GM19023 (cell line): Measurements from ENCODE around the gene GRK3.
"Not testable (repeated sequence)": the region's sequence is repeated elsewhere in the genome, so short reads cannot be mapped to it uniquely, and the experiment has no call there.

Experiments used
- ATAC-seq: cut with Tn5 transposase; IDR thresholded peaks from one replicate; pipeline ENCODE4 v1.9.1; 2021; ENCODE audit warnings: mild to moderate bottlenecking, moderate library complexity; ENCODE audit not compliant: unreplicated experiment

The GRK3 gene

DNA sequence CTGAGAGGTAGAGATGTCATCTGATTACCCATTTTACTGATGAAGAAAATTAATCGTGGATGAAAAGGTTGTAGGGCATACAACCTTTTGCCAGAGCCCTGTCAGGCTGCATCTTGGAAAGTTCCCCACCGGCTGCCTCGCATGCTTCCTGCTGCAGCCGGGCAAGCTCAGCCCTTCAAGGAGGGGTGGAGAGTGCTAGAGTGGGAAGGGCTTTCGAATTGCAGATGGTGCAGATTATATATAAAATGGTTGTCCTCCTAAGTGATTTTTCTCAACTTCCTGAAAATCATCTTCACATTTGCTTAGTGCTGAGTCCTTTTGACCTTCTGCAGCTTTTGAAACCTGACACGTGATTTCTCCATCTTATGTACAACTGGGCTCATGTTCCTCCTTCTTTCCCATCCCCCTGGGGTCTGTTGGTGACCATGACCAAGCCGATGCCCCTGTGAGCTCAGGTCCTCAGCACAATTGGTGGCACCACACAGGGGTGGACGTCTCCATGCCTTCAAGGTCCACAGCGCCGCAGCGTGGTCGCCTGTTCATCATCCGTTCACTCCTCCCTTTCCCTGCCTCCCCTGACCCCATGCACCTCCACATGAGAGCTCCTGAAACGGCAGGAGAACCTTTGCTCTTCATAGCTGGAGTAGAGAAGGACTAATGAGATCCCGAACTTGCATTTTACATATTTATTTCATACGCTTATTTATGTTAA is 129.9 kb downstream of the GRK3 start:
- ATAC-seq = no peak

DNA sequence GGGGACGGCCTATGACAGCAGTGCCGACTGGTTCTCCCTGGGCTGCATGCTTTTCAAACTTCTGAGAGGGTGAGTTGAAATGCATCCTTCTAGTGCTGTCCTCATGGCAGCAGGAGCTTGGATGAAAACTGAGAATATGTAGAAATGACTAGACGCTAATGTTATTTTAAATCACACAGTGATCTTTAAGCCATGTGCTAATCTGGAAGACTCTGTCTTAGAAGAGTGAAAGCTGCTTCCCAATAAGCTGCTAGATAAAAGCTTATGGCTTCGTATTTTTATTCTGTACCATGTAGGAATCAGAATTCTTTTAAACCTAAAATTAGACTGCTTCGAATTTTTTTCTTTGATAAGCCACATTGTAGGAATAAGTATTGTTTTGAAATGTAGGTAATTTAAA is 130.7 kb downstream of the GRK3 start:
- no peak for ATAC-seq

DNA sequence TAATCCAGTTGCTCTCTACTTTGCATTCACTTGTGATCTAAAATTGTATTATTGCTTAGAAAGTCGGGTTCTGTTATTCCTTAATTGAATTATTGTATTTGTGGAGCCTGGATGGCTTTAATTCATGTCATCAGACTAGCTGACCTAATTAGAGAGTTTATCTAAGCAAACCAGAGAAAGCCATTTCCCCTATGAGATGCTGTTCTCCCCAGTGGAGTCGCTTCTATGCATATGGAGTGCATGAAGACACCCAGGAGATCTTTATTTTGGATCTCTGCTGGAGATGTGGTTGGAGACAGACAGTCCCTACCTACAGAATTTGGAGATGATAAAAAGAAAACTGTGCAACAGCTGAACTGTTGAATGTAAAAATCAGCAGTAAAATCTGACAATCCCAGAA is 132.3 kb downstream of the GRK3 start:
- no peak for ATAC-seq

DNA sequence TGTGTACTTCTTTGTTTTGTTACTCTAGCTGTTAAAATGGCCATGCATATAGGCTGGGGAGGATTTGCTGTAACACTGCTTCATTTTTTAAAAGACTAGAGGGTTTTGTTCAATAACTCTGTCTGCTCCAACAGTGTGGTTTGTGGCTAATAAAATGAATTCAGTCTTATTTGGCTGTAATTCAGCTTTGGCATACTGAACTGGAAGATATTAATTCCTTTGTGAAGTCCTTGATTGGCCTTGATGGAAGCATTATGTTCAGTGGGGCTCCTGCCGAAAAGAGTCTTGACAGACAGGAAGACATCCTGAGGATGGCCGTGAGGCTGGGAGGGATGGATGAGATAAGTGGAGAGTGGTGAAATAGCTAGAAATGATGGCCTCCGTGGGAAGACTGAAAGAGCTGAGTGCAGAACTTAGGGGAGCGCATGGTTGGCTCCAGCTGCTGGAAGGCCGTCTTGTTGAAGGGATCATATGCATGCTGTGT is 132.7 kb downstream of the GRK3 start:
- ATAC-seq = no peak

DNA sequence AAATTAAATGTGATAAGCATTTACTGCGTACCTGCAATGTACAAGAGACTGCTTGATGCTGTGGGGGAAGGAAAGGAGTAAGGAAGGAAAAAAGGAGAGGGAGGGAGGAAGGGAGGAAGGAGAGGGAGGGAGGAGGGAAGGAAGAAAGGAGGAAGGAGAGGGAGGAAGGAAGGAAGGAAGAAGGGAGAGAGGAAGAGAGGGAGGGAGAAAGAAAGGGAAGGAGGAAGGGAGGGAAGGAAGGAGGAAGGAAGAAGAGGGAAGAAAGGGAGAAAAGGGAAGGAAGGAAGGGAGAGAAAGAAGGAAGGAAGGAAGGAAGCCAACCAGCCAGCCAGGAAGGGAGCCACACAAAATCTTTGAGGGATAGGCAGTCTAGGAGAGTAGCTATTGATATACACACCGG is 133.5 kb downstream of the GRK3 start:
- no peak for ATAC-seq

DNA sequence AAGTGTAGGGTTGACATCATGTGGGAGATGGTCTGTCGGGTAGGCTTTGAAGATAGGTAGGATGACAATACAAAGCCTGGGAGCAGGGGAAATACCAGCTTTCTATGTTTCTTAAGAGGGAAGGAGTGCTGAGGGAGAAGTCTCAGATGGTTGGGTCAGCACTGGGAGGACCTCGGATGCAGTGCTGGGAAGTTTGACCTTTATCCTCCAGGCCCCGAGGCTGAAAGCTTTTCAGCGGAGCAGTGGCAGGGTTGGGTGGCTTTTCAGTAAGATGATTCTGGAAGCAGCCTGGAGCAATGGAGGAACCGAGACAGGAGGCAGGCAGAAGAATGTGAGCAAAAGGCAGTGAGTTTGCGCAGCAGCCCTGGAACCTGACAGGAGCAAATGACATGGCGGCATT is 134.0 kb downstream of the GRK3 start:
- ATAC-seq = no peak

DNA sequence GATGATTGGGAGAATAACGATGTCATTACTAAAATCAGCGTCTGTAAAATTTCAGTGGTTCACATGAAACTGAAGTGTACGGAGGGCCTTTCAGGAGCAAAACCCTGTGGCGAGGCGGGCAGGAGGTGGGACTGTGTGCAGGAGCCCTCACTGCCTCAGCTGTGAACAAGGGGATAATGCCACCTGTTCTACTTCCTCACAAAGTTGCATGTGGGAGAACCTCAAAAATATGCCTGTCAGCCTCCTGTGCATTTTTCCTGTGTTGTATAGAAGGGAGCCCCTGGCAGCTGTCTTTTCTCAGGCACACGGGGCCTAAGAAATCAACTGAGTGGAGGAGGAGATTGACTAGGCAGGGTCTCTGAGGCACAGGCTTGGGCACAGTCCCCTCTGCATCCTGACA is 134.5 kb downstream of the GRK3 start:
- ATAC-seq = no peak

DNA sequence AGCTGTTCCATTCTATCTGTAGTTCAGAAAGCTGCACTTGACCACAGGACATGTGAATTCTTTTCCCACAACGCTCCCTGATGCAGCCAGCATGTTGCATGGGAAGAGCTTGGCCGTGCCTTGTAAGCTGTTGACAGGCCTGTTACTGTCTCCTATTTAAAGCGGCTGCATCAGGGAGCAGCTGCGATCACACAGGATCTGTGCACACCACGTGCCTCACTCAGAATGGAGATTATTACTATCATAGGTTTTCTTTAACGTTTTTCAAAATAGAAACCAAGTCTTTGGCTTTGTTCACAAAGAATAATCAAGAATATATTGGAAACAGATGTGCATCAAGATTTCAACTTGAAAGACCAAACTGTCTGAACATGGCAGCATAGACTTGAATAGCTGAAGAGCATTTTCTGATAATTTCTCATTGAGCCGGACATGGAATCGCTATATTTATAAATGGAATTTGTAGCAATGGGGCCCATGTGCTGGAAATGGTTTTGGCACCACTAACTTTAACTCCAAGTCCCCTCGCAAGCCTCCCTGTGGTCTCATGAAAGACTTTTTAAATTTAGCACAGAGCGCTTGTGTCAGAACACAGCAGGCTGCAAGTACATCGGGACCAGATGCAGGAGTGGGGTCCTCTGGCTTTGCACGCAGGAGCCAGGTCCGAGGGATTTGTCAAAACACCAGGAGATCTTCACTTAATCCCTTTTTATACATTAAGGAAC is 136.7 kb downstream of the GRK3 start:
- no peak for ATAC-seq

DNA sequence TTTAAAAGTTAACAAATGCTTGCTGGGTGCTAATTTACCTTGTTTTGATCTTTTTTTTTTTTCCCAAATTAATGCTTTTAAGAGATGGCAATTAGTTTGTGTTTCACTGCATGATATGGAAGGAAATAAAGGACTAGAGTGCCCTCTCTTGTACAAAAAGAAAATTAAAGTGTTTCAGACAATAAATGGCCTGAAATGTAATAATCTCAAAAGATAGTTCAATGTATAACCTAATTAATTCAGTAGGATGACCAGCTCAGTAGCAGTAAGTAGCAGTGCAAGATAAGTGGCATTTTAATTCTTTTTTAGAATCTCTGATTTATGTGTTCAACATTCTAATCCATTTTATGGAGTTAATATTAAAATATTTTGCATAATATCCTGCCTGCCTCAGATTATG is 137.6 kb downstream of the GRK3 start:
- ATAC-seq = no peak

DNA sequence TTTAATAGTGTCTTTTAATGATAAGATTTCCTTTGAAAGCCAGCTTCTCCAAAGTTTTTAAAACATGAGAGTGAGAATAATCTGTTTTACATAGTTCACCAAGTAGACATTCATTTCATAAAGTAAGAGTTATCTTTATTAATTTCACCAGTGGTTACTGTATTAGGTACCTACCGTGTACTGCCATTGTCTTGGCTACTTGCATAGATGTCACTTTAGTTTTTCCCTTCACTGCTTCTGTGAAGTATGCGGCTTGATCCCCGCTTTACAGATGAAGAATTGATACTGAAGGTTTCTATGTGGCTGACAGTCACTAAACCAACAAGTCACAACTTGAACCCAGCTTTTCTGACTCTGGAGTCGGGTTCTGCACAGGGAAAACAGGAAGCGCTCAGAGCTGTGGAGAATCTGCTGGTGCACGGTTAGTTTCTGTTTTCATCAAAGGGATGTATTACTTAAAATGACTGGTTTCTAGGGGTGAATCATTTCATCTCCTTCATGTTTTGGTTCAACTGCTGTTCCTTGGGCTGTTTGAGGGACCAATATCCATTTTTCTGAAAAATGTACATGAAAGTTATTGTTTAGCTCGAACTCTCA is 138.2 kb downstream of the GRK3 start:
- no peak for ATAC-seq

DNA sequence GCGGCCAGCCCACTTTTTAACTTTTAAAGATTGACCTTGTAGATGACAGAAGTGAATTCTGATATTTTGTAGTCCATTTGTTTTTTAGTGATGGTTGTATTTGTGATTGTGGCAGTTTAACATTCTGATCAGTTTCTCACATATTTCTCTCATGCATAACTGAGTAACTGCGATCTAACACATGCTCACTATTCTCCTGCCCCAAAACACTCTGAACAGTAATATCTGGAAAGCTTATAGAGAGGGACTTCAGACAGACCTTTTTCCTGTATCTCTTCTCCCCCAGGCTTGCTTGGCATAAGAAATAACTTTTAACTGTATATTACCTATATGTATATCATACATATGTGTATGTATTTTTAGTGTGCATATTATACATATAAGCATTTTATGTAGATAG is 140.2 kb downstream of the GRK3 start:
- no peak for ATAC-seq

DNA sequence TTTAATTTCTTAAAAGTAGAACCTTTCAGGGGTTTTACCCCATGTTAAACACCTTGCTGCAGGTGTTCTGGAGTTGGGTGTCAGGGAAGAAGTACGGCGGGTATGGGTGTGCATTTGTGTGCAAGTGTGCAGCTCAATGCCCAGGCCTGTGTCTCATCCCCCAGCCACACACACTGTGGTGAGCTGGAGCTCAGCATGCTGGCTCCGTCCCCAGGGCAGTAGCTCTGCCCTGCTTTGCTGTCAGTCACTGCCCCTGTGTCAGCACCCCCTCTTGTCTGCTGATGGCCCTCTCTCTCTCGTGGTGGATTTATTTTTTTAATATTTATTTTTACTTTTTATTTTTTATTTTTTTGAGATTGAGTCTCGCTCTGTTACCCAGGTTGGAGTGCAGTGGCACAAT is 141.7 kb downstream of the GRK3 start:
- ATAC-seq = no peak

DNA sequence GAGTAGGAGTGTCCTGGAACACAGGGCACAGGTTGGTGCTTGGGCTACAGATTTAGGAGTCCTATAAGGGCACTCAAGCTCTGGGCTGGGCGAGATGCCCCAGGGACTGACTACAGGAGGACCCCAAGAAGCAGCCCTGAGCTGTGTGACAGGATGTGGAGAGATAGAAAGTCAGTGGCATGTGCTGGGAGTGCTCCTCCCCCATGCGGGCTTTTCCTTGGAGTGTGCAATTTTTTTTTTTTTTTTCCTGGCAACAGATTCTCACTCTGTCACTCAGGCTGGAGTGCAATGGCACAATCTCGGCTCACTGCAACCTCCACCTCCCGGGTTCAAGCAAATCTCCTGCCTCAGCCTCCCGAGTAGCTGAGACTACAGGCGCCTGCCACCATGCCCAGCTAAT is 144.0 kb downstream of the GRK3 start:
- not testable (repeated sequence) for ATAC-seq

DNA sequence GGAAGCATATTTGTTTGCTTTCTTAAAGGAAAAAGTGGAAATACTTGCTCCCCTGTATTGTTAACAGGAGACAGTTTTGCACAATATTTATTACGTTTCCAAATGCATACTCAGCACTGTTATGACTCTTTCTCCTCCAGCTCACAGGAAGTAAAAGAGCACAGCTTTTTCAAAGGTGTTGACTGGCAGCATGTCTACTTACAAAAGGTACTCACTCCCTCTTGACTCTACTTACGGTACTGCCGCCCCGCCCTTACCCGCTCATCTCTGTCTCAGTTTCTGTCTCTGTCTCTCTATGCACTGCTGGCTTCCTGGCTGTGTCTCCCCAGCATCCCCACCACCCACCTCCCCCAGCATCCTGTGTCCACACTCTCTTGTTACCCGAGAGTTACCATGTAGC is 145.3 kb downstream of the GRK3 start:
- ATAC-seq = no peak

DNA sequence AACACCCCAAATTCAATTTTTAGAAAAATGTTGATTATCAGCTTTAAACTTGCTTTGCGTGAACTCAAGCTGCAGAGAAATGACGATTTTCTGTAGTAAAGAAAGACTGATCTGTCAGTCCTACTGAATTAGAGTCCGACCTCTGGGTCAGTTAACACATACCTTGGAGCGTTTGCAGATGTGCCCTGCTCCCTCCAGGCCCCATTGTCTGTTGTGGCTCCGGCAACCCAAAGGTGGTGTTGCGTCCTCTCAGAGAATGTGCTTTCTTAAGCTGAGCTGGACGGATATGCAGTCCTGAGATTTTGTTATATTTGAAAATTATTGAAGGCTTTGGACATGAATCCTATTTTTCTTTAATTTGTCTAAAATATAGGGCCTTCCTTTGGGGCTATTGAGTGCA is 146.0 kb downstream of the GRK3 start:
- no peak for ATAC-seq

DNA sequence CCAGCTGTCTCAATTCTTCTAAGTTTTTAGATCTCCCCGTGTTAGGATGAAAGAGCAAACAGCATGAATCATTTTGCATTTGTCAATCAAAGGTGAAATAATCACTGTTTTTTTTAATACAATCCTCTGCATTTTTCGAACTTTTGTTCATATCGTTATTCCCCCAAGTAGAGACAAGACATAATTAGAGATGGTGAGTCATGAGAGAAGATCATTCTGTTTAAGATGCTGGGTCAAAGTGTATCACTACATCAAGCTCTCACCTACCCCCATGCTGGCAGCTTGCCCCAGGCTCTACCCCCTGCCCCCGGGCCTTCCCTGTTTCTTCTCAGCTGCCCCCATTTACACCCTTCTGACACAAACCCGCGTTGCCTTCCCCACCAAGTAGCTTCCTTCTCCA is 147.0 kb downstream of the GRK3 start:
- no peak for ATAC-seq

DNA sequence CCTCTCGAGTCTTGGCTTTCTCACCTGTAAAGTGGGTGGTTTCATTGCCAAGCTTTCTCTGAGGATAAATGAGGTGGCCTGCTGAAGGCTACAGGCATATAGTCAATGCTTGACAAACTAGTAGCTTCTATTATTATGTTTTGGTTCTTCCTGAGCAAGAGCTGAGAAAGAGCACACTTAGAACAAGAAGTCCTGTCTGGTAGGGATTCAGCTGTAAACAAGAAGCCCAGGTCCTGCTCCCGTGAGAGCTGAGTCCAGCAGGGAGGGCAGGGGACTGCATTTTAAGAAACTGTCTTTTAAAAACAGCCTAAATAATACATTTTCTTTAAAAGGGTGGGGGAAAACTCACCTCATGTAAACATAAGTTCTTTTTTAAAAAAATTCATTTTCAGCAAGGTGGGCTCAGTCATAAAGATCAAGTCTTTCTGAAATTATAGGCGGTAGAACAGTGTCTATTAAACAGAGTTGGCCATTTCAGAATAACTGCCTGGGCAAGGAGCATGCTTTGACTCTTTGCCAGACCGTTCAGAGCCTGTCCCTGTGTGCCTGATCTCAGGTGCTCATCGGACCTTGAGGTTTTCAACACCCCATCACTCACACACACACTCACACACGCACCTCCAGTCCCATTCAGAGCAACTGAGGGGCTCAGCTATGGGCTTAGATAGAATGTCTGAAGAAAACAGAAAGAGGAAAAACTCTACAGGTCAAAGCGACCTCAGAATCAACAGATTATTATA is 148.4 kb downstream of the GRK3 start:
- ATAC-seq = no peak

DNA sequence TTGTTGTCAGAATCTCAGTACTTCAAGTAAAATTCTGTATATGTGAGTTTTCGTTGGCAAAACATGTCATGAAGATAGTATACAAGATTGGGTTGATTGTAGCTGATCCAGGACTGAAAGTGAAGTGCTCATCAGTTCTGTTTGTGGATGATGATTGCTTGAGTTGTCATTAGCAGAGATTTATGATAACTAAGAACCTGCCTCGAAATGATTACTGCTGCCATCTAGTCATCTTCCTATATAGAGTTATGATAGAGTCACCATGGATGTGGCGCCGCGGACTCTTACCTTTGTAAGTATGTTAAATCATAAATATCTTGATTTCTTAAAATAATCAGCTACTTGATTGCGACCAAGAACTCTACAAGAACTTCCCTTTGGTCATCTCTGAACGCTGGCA is 149.6 kb downstream of the GRK3 start:
- ATAC-seq = no peak

DNA sequence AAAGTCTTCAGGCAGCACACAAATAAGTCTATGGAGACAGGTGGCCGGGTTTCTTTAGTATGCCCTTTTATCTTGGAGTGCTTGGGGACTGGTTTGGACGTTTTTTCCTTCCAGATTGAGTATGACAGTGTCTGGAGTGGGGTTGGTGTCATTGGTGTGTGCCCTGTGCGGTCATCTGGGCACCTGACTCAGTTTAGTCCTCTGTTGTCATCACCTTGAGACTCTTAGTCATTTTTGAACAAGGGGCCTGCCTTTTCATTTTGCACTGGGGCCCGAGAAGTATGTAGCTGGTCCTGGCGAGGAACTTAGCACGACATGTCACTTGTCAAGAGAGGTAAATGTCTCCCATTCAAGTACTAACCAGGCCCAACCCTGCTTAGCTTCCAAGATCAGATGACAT is 150.3 kb downstream of the GRK3 start:
- no peak for ATAC-seq

DNA sequence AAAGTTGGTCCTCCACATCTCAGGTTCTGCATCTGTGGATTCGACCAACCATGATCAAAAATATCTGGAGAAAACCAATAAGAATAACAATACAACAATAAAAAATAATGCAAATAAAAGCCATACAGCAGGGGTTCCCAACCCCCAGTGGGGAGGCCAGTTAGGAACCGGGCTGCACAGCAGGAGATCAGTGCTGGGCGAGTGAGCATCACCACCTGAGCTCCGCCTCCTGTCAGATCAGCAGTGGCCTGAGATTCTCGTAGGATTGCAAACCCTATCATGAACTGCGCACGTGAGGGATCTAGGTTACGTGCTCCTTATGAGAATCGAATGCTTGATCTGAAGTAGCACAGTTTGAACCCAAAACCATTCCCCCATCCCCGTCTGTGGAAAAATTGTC is 152.2 kb downstream of the GRK3 start:
- ATAC-seq = no peak

DNA sequence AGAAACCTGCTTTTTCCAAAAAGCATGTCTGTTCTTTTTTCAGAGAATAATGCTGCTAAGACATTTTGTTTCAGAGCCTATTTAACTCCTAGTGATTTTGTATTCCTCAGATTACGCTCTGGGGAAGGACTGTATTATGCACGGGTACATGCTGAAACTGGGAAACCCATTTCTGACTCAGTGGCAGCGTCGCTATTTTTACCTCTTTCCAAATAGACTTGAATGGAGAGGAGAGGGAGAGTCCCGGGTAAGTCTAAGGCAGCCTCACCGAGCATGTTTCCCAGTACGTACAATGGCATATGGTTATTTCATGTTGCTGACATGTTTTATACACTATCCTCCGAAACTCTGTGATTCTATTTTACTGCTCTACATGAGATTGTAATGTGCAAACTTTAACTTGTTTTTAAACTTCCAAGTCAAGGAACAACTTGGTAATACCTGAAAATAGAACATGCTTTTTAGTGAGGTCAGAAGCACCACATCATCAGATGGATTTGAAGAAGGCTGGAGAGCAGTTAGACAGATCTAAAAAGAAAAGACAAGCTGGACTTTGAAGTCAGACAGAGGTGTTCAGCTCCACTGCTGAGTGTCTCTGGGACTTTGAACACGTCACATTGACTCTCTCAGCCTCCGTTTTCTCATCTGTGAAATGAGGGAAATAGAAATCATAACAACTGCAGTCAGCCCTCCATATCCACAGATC is 153.8 kb downstream of the GRK3 start:
- no peak for ATAC-seq
